HFFc6 (cell line): ENCODE data around the gene ZNRF1. TPM values are rescaled to one million over a fixed set of nuclear protein-coding genes. Genes with fewer than 3 reads are reported as not detected.

Source experiments
- DNase-seq: peaks from one replicate; pipeline ENCODE4 v3.0.0-alpha.2; 2018
- H3K27ac Mint-ChIP-seq: 2 replicates; pipeline ENCODE4 v1.8.0; 2020; ENCODE audit warnings: mild to moderate bottlenecking, mixed read lengths
- H3K27me3 Mint-ChIP-seq: 2 replicates; pipeline ENCODE4 v1.8.0; 2021; ENCODE audit warnings: mild to moderate bottlenecking, moderate library complexity, mixed read lengths; ENCODE audit not compliant: insufficient read depth
- H3K36me3 Mint-ChIP-seq: 2 replicates; pipeline ENCODE4 v1.8.0; 2021; ENCODE audit warnings: low read depth, mixed read lengths
- H3K4me1 Mint-ChIP-seq: 2 replicates; pipeline ENCODE4 v1.8.0; 2020; ENCODE audit warnings: low read depth, mixed read lengths
- H3K4me3 Mint-ChIP-seq: 2 replicates; pipeline ENCODE4 v1.8.0; 2020; ENCODE audit warnings: mild to moderate bottlenecking, moderate library complexity, mixed read lengths
- H3K9me3 Mint-ChIP-seq: 2 replicates; pipeline ENCODE4 v1.8.0; 2020; ENCODE audit warnings: mild to moderate bottlenecking, mixed read lengths
- total RNA-seq, 6 experiments: library from RNA; stranded (reverse); fragmentation: NEBNext Ultra II Directional; extraction: Animal tissue kit (Norgen Biotek cat#: 25700); gene quantifications; 2 replicates in 1 of 6; 3 replicates in 5 of 6; pipeline ENCODE4 v1.2.3, GENCODE V29; 2021
- TF ChIP-seq, protein P1 (sequence below): fragments of 200-600 bp; sonication (generic); IDR thresholded peaks from 2 replicates; pipeline ENCODE4 v1.5.0; 2021; ENCODE audit warnings: antibody characterized with exemption, mild to moderate bottlenecking

ZNRF1 gene
- total RNA-seq, 6 experiments from 2014 or later = 21.7 to 31.3 (median 28.0) TPM

DNA sequence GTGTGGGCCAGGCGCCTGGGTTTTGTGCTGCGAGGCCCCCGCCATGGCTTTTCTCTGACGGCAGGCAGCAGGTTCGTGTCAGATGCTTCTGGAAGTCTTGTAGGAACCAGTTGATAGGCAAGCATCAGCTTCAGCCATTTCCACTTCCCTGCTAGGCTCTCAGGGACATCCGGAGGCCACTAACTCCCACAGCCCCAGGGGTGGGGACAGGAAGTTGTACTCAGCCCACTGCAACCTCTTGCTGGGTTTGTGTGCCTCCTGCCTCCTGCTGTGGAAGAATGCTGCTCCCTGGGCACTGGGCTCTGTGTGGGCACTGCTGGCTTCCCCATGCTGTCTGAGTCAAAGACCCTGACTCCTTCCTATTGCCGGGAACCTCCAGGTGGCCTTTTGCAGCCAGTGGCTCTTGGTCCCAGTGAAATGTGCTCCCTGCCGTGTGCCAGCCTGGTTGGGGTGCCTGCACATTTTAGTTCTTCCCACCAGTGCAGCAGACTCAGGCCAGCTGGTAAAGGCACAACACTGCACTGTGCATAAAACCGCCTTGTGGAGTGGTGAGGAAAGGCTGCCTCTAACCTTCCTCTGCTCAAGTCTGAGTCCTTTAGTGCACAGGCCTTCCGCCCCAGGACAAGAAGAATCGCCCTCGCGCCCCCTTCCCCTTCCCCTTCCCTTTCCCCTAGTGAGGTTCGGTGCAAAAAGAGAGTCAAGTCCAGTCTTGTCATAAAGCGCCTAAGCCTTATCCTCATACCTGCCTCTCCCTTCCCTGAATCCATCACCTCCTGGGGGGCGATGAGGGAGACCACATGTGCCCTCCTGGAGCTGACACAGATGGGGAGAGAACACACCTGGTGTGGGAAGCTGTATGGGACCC is 101.1 kb downstream of the ZNRF1 start:
- TF ChIP-seq, protein P1, sequence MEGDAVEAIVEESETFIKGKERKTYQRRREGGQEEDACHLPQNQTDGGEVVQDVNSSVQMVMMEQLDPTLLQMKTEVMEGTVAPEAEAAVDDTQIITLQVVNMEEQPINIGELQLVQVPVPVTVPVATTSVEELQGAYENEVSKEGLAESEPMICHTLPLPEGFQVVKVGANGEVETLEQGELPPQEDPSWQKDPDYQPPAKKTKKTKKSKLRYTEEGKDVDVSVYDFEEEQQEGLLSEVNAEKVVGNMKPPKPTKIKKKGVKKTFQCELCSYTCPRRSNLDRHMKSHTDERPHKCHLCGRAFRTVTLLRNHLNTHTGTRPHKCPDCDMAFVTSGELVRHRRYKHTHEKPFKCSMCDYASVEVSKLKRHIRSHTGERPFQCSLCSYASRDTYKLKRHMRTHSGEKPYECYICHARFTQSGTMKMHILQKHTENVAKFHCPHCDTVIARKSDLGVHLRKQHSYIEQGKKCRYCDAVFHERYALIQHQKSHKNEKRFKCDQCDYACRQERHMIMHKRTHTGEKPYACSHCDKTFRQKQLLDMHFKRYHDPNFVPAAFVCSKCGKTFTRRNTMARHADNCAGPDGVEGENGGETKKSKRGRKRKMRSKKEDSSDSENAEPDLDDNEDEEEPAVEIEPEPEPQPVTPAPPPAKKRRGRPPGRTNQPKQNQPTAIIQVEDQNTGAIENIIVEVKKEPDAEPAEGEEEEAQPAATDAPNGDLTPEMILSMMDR = no peak
- Mint-ChIP-seq H3K9me3 (no peaks in the 10 kb centered on the region), H3K4me3 (no peak overlapping the region), H3K27ac (no peak overlapping the region), H3K27me3 (peaks cover 1% of the 10 kb centered on the region), H3K36me3 (peaks cover 7% of the 10 kb centered on the region; the same call in 1 of the 2 replicates), H3K4me1 (no peaks in the 10 kb centered on the region; the same call in 1 of the 2 replicates)
- DNase-seq = no peak

DNA sequence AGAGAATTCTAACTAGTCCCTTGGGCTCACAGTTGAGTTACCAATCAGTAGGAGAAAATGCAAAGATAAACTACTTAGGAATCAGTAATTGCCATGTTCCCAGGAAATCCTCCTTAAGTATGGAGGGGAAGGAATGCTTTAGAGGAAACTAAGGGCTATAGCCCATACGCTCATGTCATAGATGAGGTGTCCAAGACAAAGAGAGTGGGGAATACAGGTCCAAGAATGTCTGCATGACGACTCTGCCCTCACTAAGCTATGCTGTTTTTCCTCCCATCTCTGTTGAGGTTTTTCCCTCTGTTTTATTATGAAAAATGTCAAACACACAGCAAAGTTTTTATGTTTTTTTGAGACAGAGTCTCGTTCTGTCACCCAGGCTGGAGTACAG is 101.8 kb downstream of the ZNRF1 start:
- Mint-ChIP-seq H3K4me1 (no peaks in the 10 kb centered on the region; the same call in 1 of the 2 replicates), H3K9me3 (no peaks in the 10 kb centered on the region)

DNA sequence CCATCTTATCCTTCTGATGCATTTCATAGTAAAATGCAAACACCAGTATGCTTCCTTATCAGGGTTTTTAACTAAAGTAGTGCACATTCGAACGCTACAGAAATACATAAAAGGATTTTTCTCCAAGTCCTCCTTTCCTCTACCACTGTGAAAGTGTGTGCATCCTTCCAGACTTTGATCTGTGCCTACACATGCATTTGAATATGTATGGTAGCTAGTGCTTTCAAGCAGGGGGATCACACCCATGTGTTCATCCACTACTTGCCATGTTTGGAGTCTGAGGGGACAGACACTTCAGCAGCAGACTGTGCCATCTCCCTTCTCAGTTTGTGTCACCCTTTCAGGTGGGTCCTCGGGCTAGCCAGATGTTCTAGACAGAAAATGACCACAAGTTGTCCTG is 102.8 kb downstream of the ZNRF1 start:
- no peak overlapping the region for H3K4me3 Mint-ChIP-seq
- TF ChIP-seq, protein P1 = no peak
- no peaks in the 10 kb centered on the region for H3K9me3 Mint-ChIP-seq
- peaks cover 1% of the 10 kb centered on the region for H3K27me3 Mint-ChIP-seq
- peaks cover 7% of the 10 kb centered on the region; the same call in 1 of the 2 replicates for H3K36me3 Mint-ChIP-seq
- H3K27ac Mint-ChIP-seq = no peak overlapping the region
- peaks cover 3% of the 10 kb centered on the region for H3K4me1 Mint-ChIP-seq
- no peak for DNase-seq

More for the DNA sequence above, 101.8 kb downstream of the ZNRF1 start:
- no peak for DNase-seq
- H3K27me3 Mint-ChIP-seq = peaks cover 1% of the 10 kb centered on the region
- H3K36me3 Mint-ChIP-seq = peaks cover 7% of the 10 kb centered on the region; the same call in 1 of the 2 replicates
- no peak overlapping the region for H3K4me3 Mint-ChIP-seq
- H3K27ac Mint-ChIP-seq = no peak overlapping the region
- TF ChIP-seq, protein P1 = no peak

DNA sequence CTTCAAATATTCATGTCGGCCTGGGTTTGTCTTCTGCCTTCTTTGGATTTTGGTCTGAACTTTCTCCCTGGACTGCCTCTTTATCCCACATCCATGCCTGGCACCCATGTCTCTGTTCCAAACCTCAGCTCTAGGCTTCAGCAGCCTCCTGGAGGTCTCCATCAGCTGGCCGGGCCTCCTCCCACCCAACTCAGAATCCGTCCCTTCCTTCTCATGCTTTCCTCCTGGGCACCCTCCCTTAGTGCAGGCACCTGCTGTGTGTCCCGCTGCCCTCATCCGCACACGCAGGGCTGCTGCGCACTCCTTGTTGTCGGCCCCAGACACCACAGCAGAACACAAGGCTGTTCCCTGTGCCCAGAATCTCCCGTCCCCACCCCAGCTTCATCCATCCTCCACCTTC is 103.8 kb downstream of the ZNRF1 start:
- H3K4me1 Mint-ChIP-seq = peaks cover 12% of the 10 kb centered on the region
- H3K9me3 Mint-ChIP-seq = no peaks in the 10 kb centered on the region
- no peak for DNase-seq
- H3K4me3 Mint-ChIP-seq = no peak overlapping the region
- H3K27ac Mint-ChIP-seq = no peak overlapping the region
- TF ChIP-seq, protein P1 = no peak
- peaks cover 1% of the 10 kb centered on the region for H3K27me3 Mint-ChIP-seq
- H3K36me3 Mint-ChIP-seq = peaks cover 7% of the 10 kb centered on the region; the same call in 1 of the 2 replicates

DNA sequence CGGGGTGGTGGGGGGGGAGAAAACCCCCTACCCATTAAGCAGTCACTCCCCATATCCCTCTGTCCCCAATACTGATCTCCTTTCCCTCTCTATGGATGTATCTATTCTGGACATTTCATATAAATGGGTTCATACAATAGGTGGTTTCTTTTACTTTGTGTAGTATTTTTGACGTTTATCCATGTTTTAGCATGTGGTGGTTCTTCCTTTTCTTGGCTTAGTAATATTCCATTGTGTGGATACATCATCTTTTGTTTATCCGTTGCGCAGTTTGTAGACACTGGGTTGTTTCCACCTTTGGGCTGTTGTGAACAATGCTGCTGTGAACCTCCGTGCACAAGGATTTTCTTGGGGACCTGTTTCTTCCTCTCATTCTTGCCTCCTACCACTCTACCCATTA is 105.2 kb downstream of the ZNRF1 start:
- H3K9me3 Mint-ChIP-seq = no peaks in the 10 kb centered on the region
- peaks cover 7% of the 10 kb centered on the region; the same call in 1 of the 2 replicates for H3K36me3 Mint-ChIP-seq
- peaks cover 23% of the 10 kb centered on the region for H3K4me1 Mint-ChIP-seq
- DNase-seq = no peak
- TF ChIP-seq, protein P1 = no peak
- H3K27ac Mint-ChIP-seq = no peak overlapping the region
- H3K4me3 Mint-ChIP-seq = no peak overlapping the region
- peaks cover 1% of the 10 kb centered on the region for H3K27me3 Mint-ChIP-seq
